WERI-Rb-1 (cell line): ENCODE data around the gene RELN.

Experiments
- DNase-seq: peaks from one replicate; pipeline ENCODE4 v3.0.0-alpha.2; 2020
- H3K27ac ChIP-seq: fragments of 250-450 bp; sonication (Bioruptor Pico); 2 replicates; pipeline ENCODE4 v1.5.1; 2020; ENCODE audit warnings: mild to moderate bottlenecking, moderate library complexity
- H3K27me3 ChIP-seq: fragments of 250-450 bp; sonication (Bioruptor Pico); 2 replicates; pipeline ENCODE4 v1.5.1; 2021; ENCODE audit warnings: mild to moderate bottlenecking, low read depth, moderate library complexity; ENCODE audit not compliant: insufficient read depth, severe bottlenecking
- H3K36me3 ChIP-seq: fragments of 250-450 bp; sonication (Bioruptor Pico); 2 replicates; pipeline ENCODE4 v1.5.1; 2020; ENCODE audit warnings: mild to moderate bottlenecking, moderate library complexity
- H3K4me3 ChIP-seq: 2 replicates; pipeline ENCODE4 v1.5.1; 2011; ENCODE audit warnings: low read depth, mild to moderate bottlenecking, control low read depth, low read length
- H3K9me3 ChIP-seq: fragments of 250-450 bp; sonication (Bioruptor Pico); 2 replicates; pipeline ENCODE4 v1.5.1; 2021; ENCODE audit warnings: mild to moderate bottlenecking, moderate library complexity; ENCODE audit not compliant: severe bottlenecking
- CTCF ChIP-seq: IDR thresholded peaks from 2 replicates; pipeline ENCODE4 v1.5.1; 2011; ENCODE audit warnings: low read depth, mild to moderate bottlenecking, control low read depth, inconsistent platforms, low read length

Gene RELN

DNA sequence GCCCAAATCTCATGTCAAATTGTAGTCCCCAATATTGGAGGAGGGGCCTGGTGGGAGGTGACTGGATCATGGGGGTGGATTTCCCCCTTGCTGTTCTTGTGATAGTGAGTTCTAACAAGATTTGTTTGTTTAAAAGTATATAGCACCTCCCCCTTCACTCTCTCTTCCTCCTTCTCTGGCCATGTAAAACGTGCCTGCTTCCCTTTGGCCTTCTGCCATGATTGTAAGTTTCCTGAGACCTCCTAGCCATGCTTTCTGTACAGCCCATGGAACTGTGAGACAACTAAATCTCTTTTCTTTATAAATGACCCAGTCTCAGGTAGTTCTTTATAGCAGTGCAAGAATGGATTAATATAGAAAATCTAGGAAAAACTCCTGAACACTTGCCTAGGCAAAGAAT, 341.3 kb downstream of the RELN start:
- no peak for DNase-seq
- Histone ChIP-seq H3K27me3 (no peaks in the 10 kb centered on the region), H3K27ac (no peak overlapping the region), H3K4me3 (no peak overlapping the region), H3K36me3 (no peaks in the 10 kb centered on the region), H3K9me3 (peaks cover 3% of the 10 kb centered on the region)
- no peak for TF ChIP-seq CTCF

GRCh38 chr7:103644319-103644718, 345.1 kb downstream of the RELN start:
- Histone ChIP-seq H3K9me3 (peaks cover 3% of the 10 kb centered on the region), H3K27ac (no peak overlapping the region), H3K27me3 (no peaks in the 10 kb centered on the region), H3K4me3 (no peak overlapping the region), H3K36me3 (no peaks in the 10 kb centered on the region)
- no peak for DNase-seq
- TF ChIP-seq CTCF: no peak

- DNase-seq: no peak
- Histone ChIP-seq H3K27ac (no peak overlapping the region), H3K4me3 (no peak overlapping the region), H3K27me3 (no peaks in the 10 kb centered on the region), H3K36me3 (no peaks in the 10 kb centered on the region), H3K9me3 (peaks cover 3% of the 10 kb centered on the region)
- no peak for TF ChIP-seq CTCF
These were observed 349.3 kb downstream of the RELN start for GRCh38 chr7:103640031-103640779.

DNA sequence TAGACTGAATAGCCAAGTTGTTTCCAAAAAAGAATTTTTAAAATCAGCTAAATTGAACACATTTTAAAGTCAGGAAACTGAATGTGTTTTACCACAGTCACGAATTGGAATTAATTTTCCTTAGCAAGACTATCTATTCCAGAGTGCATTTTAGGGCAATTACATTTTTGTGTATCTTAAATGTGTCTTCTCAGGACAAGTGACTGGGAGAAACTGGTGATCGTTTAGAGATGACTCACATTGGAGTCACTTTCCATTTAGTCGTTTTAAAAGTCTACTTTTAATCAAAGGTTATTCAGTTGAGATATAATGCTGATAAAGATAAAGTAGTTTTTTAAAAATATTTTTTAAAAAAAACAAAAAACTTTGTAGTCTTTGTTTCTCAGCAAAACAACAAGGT, 351.7 kb downstream of the RELN start:
- no peak for DNase-seq
- H3K36me3 ChIP-seq: no peaks in the 10 kb centered on the region
- H3K27ac ChIP-seq: no peak overlapping the region
- no peak overlapping the region for H3K4me3 ChIP-seq
- TF ChIP-seq CTCF: no peak
- no peaks in the 10 kb centered on the region for H3K9me3 ChIP-seq
- no peaks in the 10 kb centered on the region for H3K27me3 ChIP-seq

DNA sequence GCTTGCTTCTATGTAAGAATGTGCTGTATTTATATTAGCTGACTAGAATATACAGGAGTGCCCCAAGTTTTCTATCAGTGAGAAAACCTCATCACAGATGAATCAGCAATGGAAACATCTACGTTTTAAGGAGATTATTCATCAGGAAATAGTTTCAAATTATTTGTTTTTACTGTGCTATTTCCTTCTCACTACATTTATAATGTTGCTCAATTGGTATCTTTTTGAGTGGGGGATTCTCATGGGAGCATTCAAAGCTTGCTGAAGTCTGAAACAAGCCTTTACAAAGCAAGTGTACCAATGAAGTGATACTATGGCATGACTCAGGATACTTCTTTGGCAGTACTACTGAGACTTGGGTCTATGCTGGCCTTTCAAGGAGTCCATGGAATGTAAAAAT, 352.4 kb downstream of the RELN start:
- Histone ChIP-seq H3K9me3 (no peaks in the 10 kb centered on the region), H3K36me3 (no peaks in the 10 kb centered on the region), H3K4me3 (no peak overlapping the region), H3K27ac (no peak overlapping the region), H3K27me3 (no peaks in the 10 kb centered on the region)
- no peak for TF ChIP-seq CTCF
- no peak for DNase-seq

GRCh38 chr7:103636153-103636552, 353.3 kb downstream of the RELN start:
- Histone ChIP-seq H3K27ac (no peak overlapping the region), H3K36me3 (no peaks in the 10 kb centered on the region), H3K27me3 (no peaks in the 10 kb centered on the region), H3K9me3 (no peaks in the 10 kb centered on the region), H3K4me3 (no peak overlapping the region)
- no peak for DNase-seq
- no peak for TF ChIP-seq CTCF
